H1 (cell line): ENCODE data around the gene SKA1. TPM values are rescaled to one million over a fixed set of nuclear protein-coding genes. Genes with fewer than 3 reads are reported as not detected.

ENCODE experiments used
- CTCF ChIA-PET: fragments of 300-600 bp; sonication (Branson Sonifier 250); formaldehyde crosslinking; loops from one replicate; lab custom pipeline; 2021; ENCODE audit not compliant: partially characterized antibody; lab: Charles Lee
- POLR2A ChIA-PET: fragments of 300-600 bp; sonication (Branson Sonifier 250); formaldehyde crosslinking; loops from one replicate; lab custom pipeline; 2021; ENCODE audit warnings: inconsistent platforms; ENCODE audit not compliant: partially characterized antibody; lab: Charles Lee
- DNase-seq, 2 experiments: peaks; one replicate each; pipeline versions ENCODE4 v3.0.0 to v3.0.0-alpha.2; 2010 to 2022; ENCODE audit warnings: low spot score in 2 of 2, low read depth in 1 of 2, mixed read lengths in 1 of 2
- FAIRE-seq: peaks from 2 replicates; lab custom pipeline; 2011; peaks lifted over from hg19 to GRCh38; lab: Jason Lieb, UNC
- H2AFZ ChIP-seq: 2 replicates; pipeline ENCODE4 v1.8.1; 2012; ENCODE audit warnings: low read length, inconsistent platforms
- H2AK5ac ChIP-seq: 2 replicates; pipeline ENCODE4 v1.6.1; 2013; ENCODE audit warnings: low read depth, low read length
- H2BK120ac ChIP-seq: replicated peaks from 2 replicates; pipeline ENCODE3; 2013; ENCODE audit warnings: low read depth, low read length, inconsistent platforms
- H2BK12ac ChIP-seq: 2 replicates; pipeline ENCODE4 v1.6.1; 2013; ENCODE audit warnings: low read depth, low read length
- H2BK15ac ChIP-seq: 2 replicates; pipeline ENCODE4 v1.6.1; 2013; ENCODE audit warnings: low read length
- H2BK20ac ChIP-seq: 2 replicates; pipeline ENCODE4 v1.6.1; 2013; ENCODE audit warnings: low read length
- H2BK5ac ChIP-seq: 2 replicates; pipeline ENCODE4 v1.6.1; 2013; ENCODE audit warnings: low read depth, low read length
- H3K14ac ChIP-seq: 2 replicates; pipeline ENCODE4 v1.6.1; 2013; ENCODE audit warnings: inconsistent platforms; ENCODE audit not compliant: insufficient read length
- H3K18ac ChIP-seq: 2 replicates; pipeline ENCODE4 v1.6.1; 2013; ENCODE audit warnings: low read length; ENCODE audit errors: extremely low read depth
- H3K23ac ChIP-seq: 2 replicates; pipeline ENCODE4 v1.6.1; 2013; ENCODE audit warnings: inconsistent platforms; ENCODE audit not compliant: insufficient read length
- H3K23me2 ChIP-seq: 2 replicates; pipeline ENCODE4 v1.6.1; 2013; ENCODE audit warnings: low read depth, low read length
- H3K27ac ChIP-seq: 2 replicates; pipeline ENCODE4 v1.6.1; 2011; ENCODE audit warnings: low read depth, low read length, inconsistent platforms
- H3K27me3 ChIP-seq, 4 experiments: replicated peaks in 1 of 4; 1 replicate in 1 of 4; 2 replicates in 3 of 4; pipeline versions ENCODE4 v1.6.1 to v1.8.1; 2011 to 2013; ENCODE audit warnings: low read length in 3 of 4, mild to moderate bottlenecking in 3 of 4, inconsistent platforms in 2 of 4, mixed read lengths in 2 of 4, moderate library complexity in 1 of 4; ENCODE audit not compliant: control insufficient read depth in 3 of 4, insufficient read depth in 3 of 4; ENCODE audit errors: extremely low read depth in 1 of 4
- H3K36me3 ChIP-seq, 4 experiments: 2 replicates each; pipeline versions ENCODE4 v1.6.1 to v1.8.1; 2011 to 2013; ENCODE audit warnings: mild to moderate bottlenecking in 4 of 4, low read length in 3 of 4, moderate library complexity in 2 of 4, control low read depth in 1 of 4, inconsistent platforms in 1 of 4; ENCODE audit not compliant: insufficient read depth in 4 of 4, control insufficient read depth in 2 of 4
- H3K4ac ChIP-seq: replicated peaks from 2 replicates; pipeline ENCODE3; 2013; ENCODE audit warnings: low read length, low read depth, mixed read lengths, inconsistent platforms; ENCODE audit not compliant: insufficient read length
- H3K4me1 ChIP-seq, 4 experiments: replicated peaks in 1 of 4; 1 replicate in 1 of 4; 2 replicates in 3 of 4; pipeline versions ENCODE4 v1.6.1 to v1.8.1; 2011 to 2013; ENCODE audit warnings: low read length in 3 of 4, inconsistent platforms in 2 of 4, mixed read lengths in 1 of 4; ENCODE audit not compliant: insufficient read depth in 4 of 4, control insufficient read depth in 3 of 4
- H3K4me2 ChIP-seq, 2 experiments: 2 replicates each; pipeline versions ENCODE4 v1.6.1 to v1.8.1; 2011 to 2013; ENCODE audit warnings: low read depth in 2 of 2, low read length in 2 of 2, control low read depth in 1 of 2, inconsistent platforms in 1 of 2, mild to moderate bottlenecking in 1 of 2; ENCODE audit not compliant: insufficient read depth in 1 of 2
- H3K4me3 ChIP-seq, 4 experiments: fragments of 200-600, 300-600 bp in 1 of 4; sonication (generic), shearing (Covaris generic), sonication (Bioruptor Twin) in 1 of 4; 2 replicates each; pipeline versions ENCODE4 v1.5.1 to v1.8.1; 2011 to 2016; ENCODE audit warnings: low read length in 4 of 4, low read depth in 3 of 4, control low read depth in 2 of 4, inconsistent platforms in 2 of 4, mild to moderate bottlenecking in 2 of 4, mixed read lengths in 1 of 4, moderate library complexity in 1 of 4; ENCODE audit not compliant: insufficient read depth in 2 of 4; ENCODE audit errors: extremely low read depth in 1 of 4
- H3K56ac ChIP-seq: replicated peaks from 2 replicates; pipeline ENCODE3; 2013; ENCODE audit warnings: low read depth, mild to moderate bottlenecking, mixed read lengths, low read length, inconsistent platforms; ENCODE audit not compliant: insufficient read length
- H3K79me1 ChIP-seq: 2 replicates; pipeline ENCODE4 v1.6.1; 2013; ENCODE audit warnings: low read depth, low read length, control low read depth
- H3K79me2 ChIP-seq, 2 experiments: 2 replicates each; pipeline versions ENCODE4 v1.6.1 to v1.8.1; 2012 to 2013; ENCODE audit warnings: low read length in 2 of 2, mild to moderate bottlenecking in 2 of 2, inconsistent platforms in 1 of 2; ENCODE audit not compliant: insufficient read depth in 2 of 2, control insufficient read depth in 1 of 2
- H3K9ac ChIP-seq, 4 experiments: replicated peaks in 1 of 4; 1 replicate in 1 of 4; 2 replicates in 3 of 4; pipeline versions ENCODE4 v1.6.1 to v1.8.1; 2011 to 2013; ENCODE audit warnings: low read depth in 3 of 4, low read length in 3 of 4, control low read depth in 2 of 4, mild to moderate bottlenecking in 2 of 4, moderate library complexity in 2 of 4, inconsistent platforms in 1 of 4; ENCODE audit errors: extremely low read depth in 1 of 4
- H3K9me3 ChIP-seq, 2 experiments: 2 replicates each; pipeline versions ENCODE4 v1.6.1 to v1.8.1; 2012 to 2013; ENCODE audit warnings: mild to moderate bottlenecking in 2 of 2, moderate library complexity in 2 of 2, control low read depth in 1 of 2, inconsistent platforms in 1 of 2, low read depth in 1 of 2, low read length in 1 of 2, mixed read lengths in 1 of 2; ENCODE audit not compliant: insufficient read depth in 2 of 2
- H4K20me1 ChIP-seq, 2 experiments: replicated peaks in 1 of 2; 2 replicates each; pipeline versions ENCODE3 to v1.8.1; 2011 to 2013; ENCODE audit warnings: inconsistent platforms in 2 of 2, low read length in 2 of 2, mild to moderate bottlenecking in 1 of 2; ENCODE audit not compliant: insufficient read depth in 2 of 2, control insufficient read depth in 1 of 2
- H4K5ac ChIP-seq: 2 replicates; pipeline ENCODE4 v1.6.1; 2013; ENCODE audit warnings: low read length, low read depth, mixed read lengths, inconsistent platforms; ENCODE audit not compliant: insufficient read length
- H4K8ac ChIP-seq: 2 replicates; pipeline ENCODE4 v1.8.0; 2013; ENCODE audit warnings: mild to moderate bottlenecking, moderate library complexity, low read length, inconsistent platforms; ENCODE audit not compliant: insufficient read depth; ENCODE audit errors: extremely low read depth
- H4K91ac ChIP-seq: replicated peaks from 2 replicates; pipeline ENCODE3; 2013; ENCODE audit warnings: low read length, mixed read lengths, inconsistent platforms; ENCODE audit not compliant: insufficient read length
- BACH1 ChIP-seq: IDR thresholded peaks from 2 replicates; pipeline ENCODE4 v1.6.1; 2012; ENCODE audit warnings: low read length, improper control_type of control experiment
- CBX8 ChIP-seq: fragments of 300-800, 300-1000 bp; sonication (generic); IDR thresholded peaks from 2 replicates; pipeline ENCODE4 v1.7.1; 2016; ENCODE audit warnings: low read depth, low read length, borderline replicate concordance
- CREB1 ChIP-seq: IDR thresholded peaks from 2 replicates; pipeline ENCODE4 v1.6.1; 2012; ENCODE audit warnings: inconsistent platforms
- KDM4A ChIP-seq: IDR thresholded peaks from one replicate; pipeline ENCODE4 v1.7.1; 2012; ENCODE audit warnings: low read depth, mild to moderate bottlenecking, moderate library complexity, low read length, inconsistent platforms; ENCODE audit not compliant: severe bottlenecking
- PHF8 ChIP-seq: fragments of 200-600 bp; sonication (generic); conservative IDR thresholded peaks from 2 replicates; pipeline ENCODE4 v1.7.1; 2012; ENCODE audit warnings: low read depth, mild to moderate bottlenecking, inconsistent platforms, low read length, moderate library complexity
- POLR2A ChIP-seq, 2 experiments: IDR thresholded peaks; 1 replicate in 1 of 2; 2 replicates in 1 of 2; pipeline ENCODE4 v1.6.1; 2011; ENCODE audit warnings: low read depth in 2 of 2, low read length in 2 of 2, mild to moderate bottlenecking in 2 of 2; ENCODE audit errors: control extremely low read depth in 1 of 2
- SIRT6 ChIP-seq: IDR thresholded peaks from one replicate; pipeline ENCODE4 v1.7.1; 2012; ENCODE audit warnings: low read length, inconsistent platforms
- SIX5 ChIP-seq: IDR thresholded peaks from 2 replicates; pipeline ENCODE4 v1.6.1; 2011; ENCODE audit warnings: mild to moderate bottlenecking, low read depth, low read length
- YY1 ChIP-seq: IDR thresholded peaks from 2 replicates; pipeline ENCODE4 v1.6.1; 2011; ENCODE audit warnings: low read depth, mild to moderate bottlenecking, low read length
- WGBS, 2 experiments: shearing (Covaris generic) in 1 of 2; methylation state at CpG; one replicate each; pipeline versions ENCODE4 v1.1.6 to v1.1.7; 2013 to 2015; ENCODE audit warnings: low lambda C conversion rate in 2 of 2, mixed read lengths in 2 of 2, inconsistent platforms in 1 of 2, low coverage in 1 of 2, missing lambda C conversion rate in 1 of 2; ENCODE audit not compliant: insufficient replicate concordance in 2 of 2, insufficient coverage in 1 of 2, insufficient read length in 1 of 2; ENCODE audit errors: extremely low coverage in 1 of 2, missing lambda C conversion rate in 1 of 2; 5-methylcytosine and 5-hydroxymethylcytosine counted together
- polyA plus RNA-seq, 7 experiments: library from polyadenylated mRNA; depleted of rRNA in 3 of 7; stranded (reverse) in 5 of 7; unstranded in 2 of 7; fragments of >200 nt in 5 of 7; fragments of 200-250 nt in 2 of 7; gene quantifications; 1 replicate in 5 of 7; 2 replicates in 1 of 7; 4 replicates in 1 of 7; pipeline versions ENCODE4 v1.2.1 to v1.2.3, GENCODE V29; 2011 to 2013; ENCODE audit warnings: missing spikeins in 2 of 7, mixed read lengths in 2 of 7
- total RNA-seq: library from RNA; stranded (reverse); fragmentation: NEBNext Ultra II Directional; extraction: Animal tissue kit (Norgen Biotek cat#: 25700); gene quantifications from 2 replicates; pipeline ENCODE4 v1.2.1, GENCODE V29; 2021
- TF ChIP-seq, protein P1 (sequence below): IDR thresholded peaks from 2 replicates; pipeline ENCODE4 v1.6.1; 2011; ENCODE audit warnings: low read depth, mild to moderate bottlenecking, low read length; ENCODE audit not compliant: insufficient read depth
- TF ChIP-seq, protein P2 (sequence below), 3 experiments: IDR thresholded peaks; 1 replicate in 2 of 3; 2 replicates in 1 of 3; pipeline versions ENCODE4 v1.5.1 to v1.6.1; 2011; ENCODE audit warnings: low read length in 3 of 3, mild to moderate bottlenecking in 3 of 3, inconsistent platforms in 2 of 3, low read depth in 1 of 3, moderate library complexity in 1 of 3; ENCODE audit not compliant: insufficient read depth in 1 of 3; ENCODE audit errors: control extremely low read depth in 1 of 3

Gene SKA1
- total and polyA plus RNA-seq, 2 of the 8 experiments (the other 6 are each of a cell fraction or from before 2014, with no cell fraction given), result 8.6 to 22.9 TPM

DNA sequence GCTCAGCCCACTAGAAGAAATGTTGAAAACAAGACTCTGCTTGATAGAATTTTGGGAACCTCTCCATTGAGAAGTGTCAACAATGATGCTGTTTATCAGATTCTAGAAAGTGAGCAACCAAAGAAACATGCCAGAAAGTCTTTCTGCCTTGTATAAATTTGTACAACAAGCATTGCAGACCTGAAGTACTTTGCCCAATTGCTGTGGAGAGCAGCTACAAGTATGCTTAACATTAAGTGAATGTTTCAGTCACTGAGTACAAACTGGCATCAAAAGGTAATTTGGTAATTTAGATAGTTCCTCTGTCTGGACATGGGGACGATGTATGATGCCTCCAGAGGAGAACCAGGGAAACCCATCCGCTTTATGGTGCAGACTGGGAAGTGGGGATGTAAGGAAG, 33.4 kb upstream of the SKA1 start:
- Histone ChIP-seq H3K56ac (no peak overlapping the region), H2BK12ac (no peak overlapping the region), H3K27me3 (no peaks in the 10 kb centered on the region), H2BK20ac (no peak overlapping the region), H2BK15ac (no peak overlapping the region), H3K4ac (no peak overlapping the region), H3K9ac (no peak overlapping the region), H3K23ac (no peak overlapping the region), H2BK5ac (no peak overlapping the region), H4K5ac (no peak overlapping the region), H2AFZ (no peak overlapping the region), H3K4me2 (no peak overlapping the region), H3K4me3 (no peak overlapping the region), H2BK120ac (no peak overlapping the region), H2AK5ac (no peak overlapping the region), H4K20me1 (no peaks in the 10 kb centered on the region), H3K36me3 (no peaks in the 10 kb centered on the region), H3K27ac (no peak overlapping the region), H3K18ac (no peak overlapping the region), H3K4me1 (no peaks in the 10 kb centered on the region), H3K79me2 (no peaks in the 10 kb centered on the region), H3K23me2 (no peaks in the 10 kb centered on the region), H3K9me3 (no peaks in the 10 kb centered on the region), H4K8ac (no peak overlapping the region), H4K91ac (no peak overlapping the region), H3K14ac (no peak overlapping the region), H3K79me1 (no peaks in the 10 kb centered on the region)
- CTCF ChIA-PET, result interaction anchor here (4.2 kb wide), 1 partner anchor 15 kb away, joined by 38 read pairs; no protein-coding TSS in a partner anchor
- 64% methylated on average over 2 of the region's 2 CpGs; no CpG with 5 or more reads in 1 of the 2 experiments for WGBS, 2 experiments
- POLR2A ChIA-PET, result no interaction called here
- DNase-seq (no peak), FAIRE-seq (no peak)
- TF ChIP-seq SIRT6, result no peak
- no peak for TF ChIP-seq CREB1
- no peak for TF ChIP-seq YY1
- TF ChIP-seq, protein P1, sequence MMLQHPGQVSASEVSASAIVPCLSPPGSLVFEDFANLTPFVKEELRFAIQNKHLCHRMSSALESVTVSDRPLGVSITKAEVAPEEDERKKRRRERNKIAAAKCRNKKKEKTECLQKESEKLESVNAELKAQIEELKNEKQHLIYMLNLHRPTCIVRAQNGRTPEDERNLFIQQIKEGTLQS, result no peak
- no peak for TF ChIP-seq PHF8
- TF ChIP-seq SIX5, result no peak
- TF ChIP-seq CBX8, result no peak
- no peak for TF ChIP-seq POLR2A (IDR thresholded peaks at IDR 0.05; ENCODE audit: control extremely low read depth in 1 of 2, low read depth in 2 of 2, low read length in 2 of 2)
- no peak for TF ChIP-seq BACH1
- no peak for TF ChIP-seq KDM4A
- TF ChIP-seq, protein P2, sequence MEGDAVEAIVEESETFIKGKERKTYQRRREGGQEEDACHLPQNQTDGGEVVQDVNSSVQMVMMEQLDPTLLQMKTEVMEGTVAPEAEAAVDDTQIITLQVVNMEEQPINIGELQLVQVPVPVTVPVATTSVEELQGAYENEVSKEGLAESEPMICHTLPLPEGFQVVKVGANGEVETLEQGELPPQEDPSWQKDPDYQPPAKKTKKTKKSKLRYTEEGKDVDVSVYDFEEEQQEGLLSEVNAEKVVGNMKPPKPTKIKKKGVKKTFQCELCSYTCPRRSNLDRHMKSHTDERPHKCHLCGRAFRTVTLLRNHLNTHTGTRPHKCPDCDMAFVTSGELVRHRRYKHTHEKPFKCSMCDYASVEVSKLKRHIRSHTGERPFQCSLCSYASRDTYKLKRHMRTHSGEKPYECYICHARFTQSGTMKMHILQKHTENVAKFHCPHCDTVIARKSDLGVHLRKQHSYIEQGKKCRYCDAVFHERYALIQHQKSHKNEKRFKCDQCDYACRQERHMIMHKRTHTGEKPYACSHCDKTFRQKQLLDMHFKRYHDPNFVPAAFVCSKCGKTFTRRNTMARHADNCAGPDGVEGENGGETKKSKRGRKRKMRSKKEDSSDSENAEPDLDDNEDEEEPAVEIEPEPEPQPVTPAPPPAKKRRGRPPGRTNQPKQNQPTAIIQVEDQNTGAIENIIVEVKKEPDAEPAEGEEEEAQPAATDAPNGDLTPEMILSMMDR (IDR thresholded peaks at IDR 0.05; ENCODE audit: control extremely low read depth in 1 of 3, insufficient read depth in 1 of 3, low read depth in 1 of 3, low read length in 3 of 3), result no peak
